HG03095 (cell line): Measurements from ENCODE around the gene NKX1-2.

Source experiments
- ATAC-seq: cut with Tn5 transposase; IDR thresholded peaks from one replicate; pipeline ENCODE4 v1.9.1; 2021; ENCODE audit warnings: moderate library complexity; ENCODE audit not compliant: unreplicated experiment

NKX1-2 gene

GRCh38 chr10:124418726-124419501, 30.9 kb downstream of the NKX1-2 start, which contains the start of gene OAT:
Gene OAT, minus strand, starts transcription at chr10:124418923. Its CDS starts 6,752 bp downstream, at chr10:124412171.
- ATAC-seq = peak; percentile 98

- peak; percentile 24 for ATAC-seq
Observed at GRCh38 chr10:124417895-124418725, 31.7 kb downstream of the NKX1-2 start.

- no peak for ATAC-seq
Observed at GRCh38 chr10:124416733-124417132, 33.1 kb downstream of the NKX1-2 start.

GRCh38 chr10:124415210-124415609, 34.6 kb downstream of the NKX1-2 start:
- no peak for ATAC-seq

GRCh38 chr10:124414076-124414475, 35.8 kb downstream of the NKX1-2 start:
- no peak for ATAC-seq

GRCh38 chr10:124409696-124410095, 40.1 kb downstream of the NKX1-2 start:
- no peak for ATAC-seq

GRCh38 chr10:124408357-124408756, 41.5 kb downstream of the NKX1-2 start:
- no peak for ATAC-seq

GRCh38 chr10:124407456-124407855, 42.4 kb downstream of the NKX1-2 start:
- no peak for ATAC-seq

GRCh38 chr10:124403548-124403947, 46.3 kb downstream of the NKX1-2 start:
- ATAC-seq = peak; percentile 87

GRCh38 chr10:124402273-124402672, 47.6 kb downstream of the NKX1-2 start:
- no peak for ATAC-seq

- ATAC-seq = no peak
Observed at GRCh38 chr10:124401633-124402032, 48.2 kb downstream of the NKX1-2 start.
